Hepatocyte (in vitro differentiated cells): Measurements from ENCODE around the gene LRRIQ4. TPM values are rescaled to one million over a fixed set of nuclear protein-coding genes. Genes with fewer than 3 reads are reported as not detected.

Experiments used
- DNase-seq: peaks from one replicate; pipeline ENCODE4 v3.0.0-alpha.2; 2016; ENCODE audit warnings: low spot score
- H2AFZ ChIP-seq: fragments of 200-600 bp; sonication (generic); 2 replicates; pipeline ENCODE4 v1.6.0; 2016; ENCODE audit warnings: antibody characterized with exemption, mild to moderate bottlenecking
- H3K27ac ChIP-seq: fragments of 200-600 bp; sonication (generic); 2 replicates; pipeline ENCODE4 v1.5.1; 2016; ENCODE audit warnings: mild to moderate bottlenecking
- H3K27me3 ChIP-seq: fragments of 200-600 bp; sonication (generic); 2 replicates; pipeline ENCODE4 v1.6.1; 2016
- H3K36me3 ChIP-seq: fragments of 200-600 bp; sonication (generic); replicated peaks from 2 replicates; pipeline ENCODE4 v1.5.1; 2016; ENCODE audit warnings: low read depth; ENCODE audit not compliant: insufficient read depth
- H3K4me1 ChIP-seq: fragments of 200-600 bp; sonication (generic); 2 replicates; pipeline ENCODE4 v1.5.1; 2016; ENCODE audit warnings: mild to moderate bottlenecking, moderate library complexity; ENCODE audit not compliant: insufficient read depth
- H3K4me2 ChIP-seq: fragments of 200-600 bp; sonication (generic); 2 replicates; pipeline ENCODE4 v1.6.0; 2016
- H3K4me3 ChIP-seq: fragments of 200-600 bp; sonication (generic); 2 replicates; pipeline ENCODE4 v1.5.1; 2016; ENCODE audit warnings: mild to moderate bottlenecking
- H3K79me2 ChIP-seq: fragments of 200-600 bp; sonication (generic); 2 replicates; pipeline ENCODE4 v1.6.0; 2017; ENCODE audit warnings: mild to moderate bottlenecking
- H3K9me2 ChIP-seq: fragments of 200-600 bp; sonication (generic); replicated peaks from 2 replicates; pipeline ENCODE4 v1.6.0; 2017; ENCODE audit warnings: mild to moderate bottlenecking; ENCODE audit not compliant: insufficient read depth
- H3K9me3 ChIP-seq: fragments of 200-600 bp; sonication (generic); 2 replicates; pipeline ENCODE4 v1.5.1; 2016; ENCODE audit warnings: low read depth, mild to moderate bottlenecking
- H4K20me1 ChIP-seq: fragments of 200-600 bp; sonication (generic); 2 replicates; pipeline ENCODE4 v1.6.0; 2016; ENCODE audit warnings: mild to moderate bottlenecking; ENCODE audit not compliant: insufficient read depth, poor library complexity, severe bottlenecking
- CTCF ChIP-seq: fragments of 200-600 bp; sonication (generic); IDR thresholded peaks from 2 replicates; pipeline ENCODE4 v1.5.1; 2016; ENCODE audit warnings: antibody characterized with exemption, mild to moderate bottlenecking; ENCODE audit not compliant: poor library complexity
- EZH2 ChIP-seq: fragments of 200-600 bp; sonication (generic); IDR thresholded peaks from 2 replicates; pipeline ENCODE4 v1.6.1; 2016; ENCODE audit warnings: antibody characterized with exemption, mild to moderate bottlenecking, borderline replicate concordance
- EZH2phosphoT487 ChIP-seq: fragments of 200-600 bp; sonication (generic); IDR thresholded peaks from one replicate; pipeline ENCODE4 v1.6.1; 2018; ENCODE audit warnings: antibody characterized with exemption, mild to moderate bottlenecking, low read depth, moderate library complexity; ENCODE audit not compliant: unreplicated experiment, severe bottlenecking
- WGBS: methylation state at CpG from one replicate; pipeline ENCODE4 v1.1.6; 2016; ENCODE audit warnings: low lambda C conversion rate; ENCODE audit errors: missing lambda C conversion rate; 5-methylcytosine and 5-hydroxymethylcytosine counted together
- polyA plus RNA-seq: library from polyadenylated mRNA; unstranded; fragments of >200 nt; fragmentation: Nextera tagmentation; extraction: Ambion mirVana; gene quantifications from 2 replicates; pipeline ENCODE4 v1.2.1, GENCODE V29; 2016
- total RNA-seq: library from RNA; depleted of rRNA; stranded (reverse); fragments of >200 nt; gene quantifications from 2 replicates; pipeline ENCODE4 v1.2.3, GENCODE V29; 2014

LRRIQ4 gene
- total and polyA plus RNA-seq, 2 experiments from 2014 or later = not detected

GRCh38 chr3:169879845-169880575, 67.3 kb downstream of the LRRIQ4 start:
- H2AFZ ChIP-seq = no peak overlapping the region
- WGBS = 74% methylated on average over 3 of the region's 3 CpGs
- DNase-seq = no peak
- no peak for TF ChIP-seq EZH2
- TF ChIP-seq CTCF = no peak
- no peak for TF ChIP-seq EZH2phosphoT487
- no peaks in the 10 kb centered on the region for H3K79me2 ChIP-seq
- no peaks in the 10 kb centered on the region for H3K36me3 ChIP-seq
- no peak overlapping the region for H3K4me2 ChIP-seq
- H3K4me1 ChIP-seq = no peaks in the 10 kb centered on the region
- no peak overlapping the region for H3K27ac ChIP-seq
- no peaks in the 10 kb centered on the region for H3K9me2 ChIP-seq
- no peaks in the 10 kb centered on the region for H3K9me3 ChIP-seq
- no peaks in the 10 kb centered on the region for H3K27me3 ChIP-seq
- H3K4me3 ChIP-seq = no peak overlapping the region
- no peaks in the 10 kb centered on the region for H4K20me1 ChIP-seq

- H3K27ac ChIP-seq = no peak overlapping the region
- no peaks in the 10 kb centered on the region for H4K20me1 ChIP-seq
- H3K4me1 ChIP-seq = no peaks in the 10 kb centered on the region
- no peaks in the 10 kb centered on the region for H3K27me3 ChIP-seq
- H3K79me2 ChIP-seq = no peaks in the 10 kb centered on the region
- no peak overlapping the region for H3K4me2 ChIP-seq
- no peaks in the 10 kb centered on the region for H3K9me2 ChIP-seq
- H3K36me3 ChIP-seq = no peaks in the 10 kb centered on the region
- H3K9me3 ChIP-seq = no peaks in the 10 kb centered on the region
- H3K4me3 ChIP-seq = no peak overlapping the region
- no peak overlapping the region for H2AFZ ChIP-seq
- TF ChIP-seq EZH2phosphoT487 = no peak
- no peak for TF ChIP-seq CTCF
- no peak for TF ChIP-seq EZH2
- DNase-seq = no peak
- WGBS = 90% methylated on average over 4 of the region's 4 CpGs
Measured at GRCh38 chr3:169880576-169881250, 68.0 kb downstream of the LRRIQ4 start.

GRCh38 chr3:169886671-169887070, 74.0 kb downstream of the LRRIQ4 start:
- WGBS = 66% methylated on average over 5 of the region's 5 CpGs
- no peak for TF ChIP-seq EZH2
- TF ChIP-seq CTCF = no peak
- no peak for TF ChIP-seq EZH2phosphoT487

More at GRCh38 chr3:169886671-169887070, 74.0 kb downstream of the LRRIQ4 start:
- H3K79me2 ChIP-seq = no peaks in the 10 kb centered on the region
- no peak overlapping the region for H3K4me3 ChIP-seq
- H3K4me1 ChIP-seq = no peaks in the 10 kb centered on the region
- no peak overlapping the region for H2AFZ ChIP-seq
- no peak for DNase-seq
- H4K20me1 ChIP-seq = no peaks in the 10 kb centered on the region
- H3K4me2 ChIP-seq = no peak overlapping the region
- H3K36me3 ChIP-seq = no peaks in the 10 kb centered on the region
- no peaks in the 10 kb centered on the region for H3K9me3 ChIP-seq
- H3K27ac ChIP-seq = no peak overlapping the region
- no peaks in the 10 kb centered on the region for H3K9me2 ChIP-seq
- H3K27me3 ChIP-seq = no peaks in the 10 kb centered on the region

Other genes starting within 250 kb of the LRRIQ4 start
- 40.9 and 48.8 TPM in 2 replicates for gene MECOM, start 149.2 kb upstream of the LRRIQ4 start, total RNA-seq
- gene MECOM, start 149.2 kb upstream of the LRRIQ4 start, polyA plus RNA-seq = 11.1 and 11.4 TPM in 2 replicates
- 216 and 475 TPM in 2 replicates for gene TERC, start 47.8 kb upstream of the LRRIQ4 start, total RNA-seq
- 0.49 and 2.0 TPM in 2 replicates for gene TERC, start 47.8 kb upstream of the LRRIQ4 start, polyA plus RNA-seq
- 8.3 and 8.7 TPM in 2 replicates for gene ACTRT3, start 43.3 kb upstream of the LRRIQ4 start, total RNA-seq
- gene ACTRT3, start 43.3 kb upstream of the LRRIQ4 start, polyA plus RNA-seq = 6.9 and 7.3 TPM in 2 replicates
- gene MYNN, start 39.5 kb upstream of the LRRIQ4 start, total RNA-seq = 19.7 and 23.4 TPM in 2 replicates
- gene MYNN, start 39.5 kb upstream of the LRRIQ4 start, polyA plus RNA-seq = 6.8 and 9.0 TPM in 2 replicates
- 0.97 and 1.0 TPM in 2 replicates for gene LRRC34, start within 50 bp of the LRRIQ4 start, total RNA-seq
- 0.50 TPM in 1 of 2 replicates, not detected in the other for gene LRRC34, start within 50 bp of the LRRIQ4 start, polyA plus RNA-seq
- gene LRRC31, start 57.1 kb downstream of the LRRIQ4 start, total RNA-seq = 6.1 and 6.5 TPM in 2 replicates
- 1.1 and 1.4 TPM in 2 replicates for gene LRRC31, start 57.1 kb downstream of the LRRIQ4 start, polyA plus RNA-seq
- gene SAMD7, start 98.7 kb downstream of the LRRIQ4 start, total RNA-seq = not detected in 2 replicates
- not detected in 2 replicates for gene SAMD7, start 98.7 kb downstream of the LRRIQ4 start, polyA plus RNA-seq
- 45.4 and 48.7 TPM in 2 replicates for gene SEC62, start 153.9 kb downstream of the LRRIQ4 start, total RNA-seq
- 138 and 147 TPM in 2 replicates for gene SEC62, start 153.9 kb downstream of the LRRIQ4 start, polyA plus RNA-seq
- 87.9 and 96.2 TPM in 2 replicates for gene GPR160, start 225.1 kb downstream of the LRRIQ4 start, total RNA-seq
- gene GPR160, start 225.1 kb downstream of the LRRIQ4 start, polyA plus RNA-seq = 39.8 and 52.2 TPM in 2 replicates